Activated CD4-positive, alpha-beta T cell treated with anti-CD3 and anti-CD28 coated beads, Interleukin-10, Interleukin-2, amounts not matched to agents 100 ng/mL and 50 ng/mL, durations not matched to agents 16 hours and 8 hours (primary cell): ENCODE data around the gene ENAH.
"Not testable (repeated sequence)": the region's sequence is repeated elsewhere in the genome, so short reads cannot be mapped to it uniquely, and the experiment has no call there.

Experiments
- DNase-seq: peaks from one replicate; pipeline ENCODE4 v3.0.0-alpha.2; 2020

The ENAH gene

GRCh38 chr1:225652729-225653462, at the start of gene ENAH:
Gene ENAH, minus strand, starts transcription at chr1:225653123. Its CDS starts 433 bp downstream, at chr1:225652690.
- DNase-seq: peak; percentile 26

GRCh38 chr1:225700889-225701465, 48.1 kb upstream of the ENAH start:
- DNase-seq: no peak

GRCh38 chr1:225700164-225700821, 47.4 kb upstream of the ENAH start:
- DNase-seq: no peak

DNA sequence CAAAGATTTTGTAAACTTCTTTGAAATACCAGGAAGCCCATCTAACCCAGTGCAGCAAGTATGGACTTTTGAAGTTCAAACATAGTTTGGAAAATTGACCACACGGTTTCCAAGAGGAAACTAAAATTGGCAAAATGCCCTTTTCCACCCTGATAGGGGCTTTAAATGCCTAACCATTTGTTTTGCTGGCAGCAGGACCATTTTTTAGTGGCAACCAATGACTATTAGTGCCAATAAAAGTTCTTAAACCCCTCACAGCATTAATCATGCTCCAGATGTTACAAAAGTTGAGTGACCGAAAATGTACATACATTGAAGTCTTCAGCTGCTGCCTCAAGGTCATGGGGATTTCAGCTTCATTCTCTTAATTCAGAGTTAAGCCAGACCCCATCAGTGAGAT, 46.4 kb upstream of the ENAH start:
- no peak for DNase-seq

DNA sequence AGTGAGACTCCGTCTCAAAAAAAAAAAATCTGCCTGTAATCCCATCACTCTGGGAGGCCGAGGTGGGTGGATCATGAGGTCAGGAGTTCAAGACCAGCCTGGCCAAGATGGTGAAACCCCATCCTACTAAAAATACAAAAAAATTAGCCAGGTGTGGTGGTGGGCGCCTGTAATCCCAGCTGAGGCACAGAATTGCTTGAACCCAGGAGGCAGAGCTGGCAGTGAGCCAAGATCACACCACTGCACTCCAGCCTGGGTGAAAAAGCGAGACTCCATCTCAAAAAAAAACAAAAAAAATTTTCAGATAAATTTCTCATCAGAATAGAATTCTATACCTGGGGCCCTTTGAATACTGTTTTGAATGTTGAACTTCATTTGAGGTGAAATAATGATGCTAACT, 45.3 kb upstream of the ENAH start:
- DNase-seq: not testable (repeated sequence)

DNA sequence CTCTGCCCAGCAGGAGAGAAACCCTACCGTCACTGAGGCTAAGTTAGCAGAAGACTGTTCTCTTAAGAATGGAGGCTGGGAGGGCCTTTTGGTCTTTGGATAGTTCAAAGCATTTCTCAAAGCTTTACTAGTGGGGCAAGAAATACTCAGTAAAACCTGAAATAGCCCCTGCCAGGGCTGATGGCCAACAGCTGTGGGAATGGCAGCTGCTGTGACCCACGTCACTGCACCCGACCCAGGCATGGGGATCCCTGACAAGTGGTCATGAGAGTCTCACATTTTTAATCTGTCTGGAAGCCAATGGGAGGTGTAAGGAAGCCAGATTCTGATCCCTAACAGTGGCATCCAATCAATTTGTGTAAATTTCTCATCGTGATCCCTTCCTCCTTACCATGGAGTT, 44.5 kb upstream of the ENAH start:
- no peak for DNase-seq

DNA sequence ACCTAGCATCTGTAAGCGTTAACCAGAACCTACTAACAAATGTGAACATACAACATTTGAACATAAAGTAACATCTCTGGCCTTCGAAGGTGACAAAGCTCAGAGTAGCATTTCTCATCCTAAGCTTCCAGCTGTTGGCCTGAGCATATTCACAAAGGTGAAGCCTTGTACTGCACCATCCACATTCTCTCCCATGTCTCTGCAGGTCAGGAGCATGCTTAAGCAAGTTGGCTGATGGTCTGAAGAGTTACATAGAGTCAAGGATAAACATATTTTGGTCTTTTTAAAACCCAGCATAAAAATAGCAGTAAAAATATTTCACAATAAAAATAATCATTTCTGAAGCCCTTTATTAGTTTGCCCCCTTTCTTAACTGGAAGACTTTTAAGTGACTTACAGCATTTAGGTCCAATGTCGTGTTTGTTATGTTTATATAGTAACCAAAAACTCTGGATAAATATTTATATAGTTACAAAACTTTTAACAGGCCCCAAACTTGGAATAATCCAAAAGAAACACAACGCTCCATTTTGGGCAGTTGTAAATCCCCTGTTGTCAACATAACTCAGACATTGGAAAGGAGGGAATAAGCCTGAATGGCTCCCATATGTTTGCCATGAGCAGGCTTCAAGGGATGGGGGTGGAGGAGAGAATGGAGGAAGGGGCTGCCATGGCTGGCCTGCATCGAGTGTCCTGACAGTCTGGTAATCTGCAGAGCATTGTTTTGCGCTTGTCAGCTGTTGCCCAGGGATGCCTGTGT, 42.8 kb upstream of the ENAH start:
- DNase-seq: no peak

GRCh38 chr1:225694151-225694603, 41.3 kb upstream of the ENAH start:
- DNase-seq: no peak

DNA sequence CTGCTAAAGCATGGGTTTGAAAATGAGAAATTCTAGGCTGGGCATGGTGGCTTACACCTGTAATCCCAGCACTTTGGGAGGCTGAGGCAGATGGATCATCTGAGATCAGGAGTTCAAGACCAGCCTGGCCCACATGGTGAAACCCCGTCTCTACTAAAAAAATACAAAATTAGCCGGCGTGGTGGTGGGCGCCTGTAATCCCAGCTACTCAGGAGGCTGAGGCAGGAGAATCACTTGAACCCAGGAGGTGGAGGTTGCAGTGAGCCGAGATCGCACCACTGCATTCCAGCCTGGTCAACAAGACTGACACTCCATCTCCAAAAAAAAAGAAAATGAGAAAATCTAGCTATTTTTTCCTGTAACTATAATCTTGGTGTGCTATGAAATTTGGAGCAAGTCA, 40.8 kb upstream of the ENAH start:
- not testable (repeated sequence) for DNase-seq

DNA sequence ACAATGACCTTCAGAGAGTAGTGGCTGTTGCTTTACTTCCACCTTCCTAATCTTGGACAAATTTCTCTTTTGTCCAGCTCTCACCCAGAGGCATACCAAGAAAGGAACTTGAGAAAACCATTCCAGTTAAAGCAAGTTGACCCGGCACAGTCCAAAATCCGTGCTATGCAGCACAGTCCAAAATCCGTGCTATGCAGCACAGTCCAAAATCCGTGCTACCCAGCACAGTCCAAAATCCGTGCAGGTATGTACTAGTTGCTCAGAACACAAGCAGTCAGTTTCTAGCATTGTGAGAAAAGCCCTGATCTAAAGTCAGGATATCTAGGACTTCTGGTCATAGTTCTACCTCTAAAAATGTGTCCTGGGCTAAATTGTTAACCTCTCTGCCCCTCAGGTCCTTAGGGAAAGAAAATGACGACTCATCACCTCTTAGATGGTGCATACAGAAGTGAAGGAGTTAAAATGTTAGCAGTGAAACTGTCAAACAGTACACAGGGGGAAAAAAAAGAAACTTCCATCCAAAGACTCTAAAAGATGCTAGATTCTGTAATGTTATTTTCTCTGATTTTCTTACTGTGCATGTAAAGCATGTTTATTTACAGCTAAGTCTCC, 40.3 kb upstream of the ENAH start:
- DNase-seq: no peak

DNA sequence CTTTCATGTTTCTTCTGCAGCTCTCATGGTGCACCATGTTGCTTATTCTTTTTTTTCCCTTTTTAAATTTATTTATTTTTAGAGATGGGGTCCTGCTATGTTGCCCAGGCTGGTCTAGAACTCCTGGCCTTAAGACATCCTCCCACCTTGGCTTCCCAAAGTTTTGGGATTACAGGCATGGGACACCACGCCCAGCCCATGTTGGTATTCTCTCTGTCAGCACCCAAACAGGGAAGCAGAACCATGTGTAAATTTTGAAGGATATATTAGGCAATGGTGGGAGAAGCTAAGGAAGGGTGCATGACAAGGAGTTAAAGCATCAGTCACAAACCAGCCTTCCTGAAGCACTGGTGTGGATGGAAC, 39.6 kb upstream of the ENAH start:
- DNase-seq: no peak

DNA sequence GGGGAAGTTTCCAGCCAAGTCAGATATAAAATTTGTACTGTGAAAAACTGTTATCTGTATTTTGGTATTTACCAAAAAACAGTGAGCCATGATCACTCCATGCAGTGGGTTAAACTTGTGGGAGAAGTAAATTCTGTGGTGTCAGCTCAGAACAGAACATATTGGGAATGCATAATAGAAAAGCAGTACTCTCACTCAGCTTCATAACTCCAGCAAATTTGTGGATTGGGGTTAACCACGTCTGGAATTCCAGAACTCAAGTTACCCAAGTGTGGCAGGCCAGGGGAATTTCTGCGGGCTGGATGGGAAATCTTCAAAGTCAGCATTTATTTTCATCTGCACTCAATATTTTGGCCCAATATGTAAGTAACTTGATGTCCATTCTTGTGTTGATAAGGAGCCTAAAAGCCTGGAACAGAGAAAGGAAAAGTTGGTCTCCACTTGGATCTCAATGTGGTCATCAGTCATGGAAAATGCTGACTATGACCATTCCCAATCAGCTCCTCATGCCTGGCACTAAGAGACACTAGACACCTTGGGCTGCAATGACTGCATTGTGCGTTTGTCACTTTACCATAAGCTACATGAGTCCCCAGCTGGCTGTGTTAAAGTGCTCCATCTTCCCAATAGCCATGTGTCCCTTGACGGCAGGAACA, 39.1 kb upstream of the ENAH start:
- DNase-seq: no peak

GRCh38 chr1:225691377-225691776, 38.5 kb upstream of the ENAH start:
- DNase-seq: no peak

- no peak for DNase-seq
Observed at GRCh38 chr1:225689882-225690459, 37.0 kb upstream of the ENAH start.

DNA sequence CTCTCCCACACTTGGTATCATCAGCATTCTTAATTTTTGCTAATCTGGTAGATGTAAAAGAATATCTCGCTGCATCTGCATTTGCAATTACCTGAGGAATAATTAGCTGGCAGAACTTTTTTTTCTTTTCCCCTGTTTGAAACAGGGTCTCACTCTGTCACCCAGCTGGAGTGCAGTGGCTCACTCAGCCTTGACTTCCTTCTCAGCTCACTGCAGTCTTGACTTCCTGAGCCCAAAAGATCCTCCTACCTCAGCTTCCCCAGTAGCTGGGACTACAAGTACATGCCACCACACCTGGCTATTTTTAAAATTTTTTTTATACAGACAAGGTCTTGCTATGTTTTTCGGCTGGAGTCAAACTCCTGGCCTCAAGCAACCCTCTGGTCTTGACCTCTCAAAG, 35.4 kb upstream of the ENAH start:
- no peak for DNase-seq

GRCh38 chr1:225685476-225686176, 32.7 kb upstream of the ENAH start:
- DNase-seq: no peak

DNA sequence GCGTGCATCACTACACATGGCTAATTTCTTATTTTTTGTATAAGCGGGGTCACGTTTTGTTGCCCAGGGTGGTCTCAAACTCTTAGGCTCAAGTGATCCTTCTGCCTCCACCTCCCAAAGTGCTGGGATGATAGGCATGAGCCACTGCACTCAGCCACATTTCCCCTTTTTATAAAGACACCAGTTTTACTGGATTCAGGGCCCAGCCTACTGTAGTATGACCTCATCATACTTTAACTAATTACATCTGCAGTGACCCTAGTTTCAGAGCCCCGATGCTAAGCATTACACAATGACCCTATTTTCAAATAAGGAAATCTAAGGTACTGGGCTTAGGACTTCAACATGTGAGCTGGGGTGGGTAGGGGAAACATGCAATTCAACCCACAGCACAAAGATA, 31.8 kb upstream of the ENAH start:
- DNase-seq: no peak

GRCh38 chr1:225681231-225681630, 28.3 kb upstream of the ENAH start:
- no peak for DNase-seq

- no peak for DNase-seq
Observed at GRCh38 chr1:225678545-225678944, 25.6 kb upstream of the ENAH start.

DNA sequence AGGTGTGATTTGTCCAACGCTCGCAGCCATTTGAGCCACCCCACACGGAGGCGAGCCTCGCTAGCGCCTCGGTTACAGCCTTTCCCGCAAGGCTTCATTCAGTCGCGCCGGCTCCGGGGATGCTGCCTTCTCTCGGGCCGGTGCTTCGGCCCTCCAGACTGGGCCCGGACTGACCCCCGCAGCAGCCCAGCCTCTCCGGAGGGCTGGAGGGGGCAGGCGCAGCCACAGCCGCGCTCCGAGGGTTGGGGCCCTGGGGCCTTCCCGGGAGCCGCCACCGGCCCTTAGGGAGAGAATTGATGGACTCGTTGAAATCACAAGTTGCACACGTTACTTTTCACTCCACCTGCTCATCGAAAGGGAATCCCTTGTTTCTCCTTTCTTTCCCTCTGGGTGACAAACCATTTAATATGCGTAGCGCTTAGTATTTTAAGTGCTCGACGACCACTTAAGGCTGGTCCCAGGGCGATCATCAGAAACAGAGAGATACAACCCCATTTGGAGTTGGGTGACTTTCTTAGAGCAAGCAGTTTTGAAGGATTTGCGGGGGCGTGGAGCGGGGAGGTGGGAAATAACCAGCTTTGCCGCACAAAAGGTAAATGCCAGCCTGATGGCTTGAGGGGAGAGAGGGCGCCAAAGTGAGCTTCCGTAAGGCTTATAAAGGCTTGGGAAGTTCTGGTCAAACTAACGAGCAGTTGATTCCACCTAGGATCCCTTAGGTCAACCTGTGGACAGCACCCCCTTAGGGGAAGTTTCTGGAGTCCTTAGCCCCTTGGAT, 24.6 kb upstream of the ENAH start:
- DNase-seq: no peak

GRCh38 chr1:225674381-225674780, 21.5 kb upstream of the ENAH start:
- no peak for DNase-seq
